Mesenteric fat pad (tissue), 1 donor: ENCODE data around the gene NRXN3. TPM values are rescaled to one million over a fixed set of nuclear protein-coding genes. Genes with fewer than 3 reads are reported as not detected.

Source experiments
- DNase-seq: peaks from one replicate; pipeline ENCODE4 v3.0.0-alpha.2; 2020; ENCODE audit warnings: low spot score
- total RNA-seq: library from RNA; stranded (reverse); fragmentation: NEBNext Ultra II Directional; extraction: Animal tissue kit (Norgen Biotek cat#: 25700); gene quantifications from one replicate; pipeline ENCODE4 v1.2.1, GENCODE V29; 2021
- donor health status: DM: yes; HTN: yes; CAD: no.

NRXN3 gene
- total RNA-seq, 1 donor from 2014 or later = 0.84 TPM

DNA sequence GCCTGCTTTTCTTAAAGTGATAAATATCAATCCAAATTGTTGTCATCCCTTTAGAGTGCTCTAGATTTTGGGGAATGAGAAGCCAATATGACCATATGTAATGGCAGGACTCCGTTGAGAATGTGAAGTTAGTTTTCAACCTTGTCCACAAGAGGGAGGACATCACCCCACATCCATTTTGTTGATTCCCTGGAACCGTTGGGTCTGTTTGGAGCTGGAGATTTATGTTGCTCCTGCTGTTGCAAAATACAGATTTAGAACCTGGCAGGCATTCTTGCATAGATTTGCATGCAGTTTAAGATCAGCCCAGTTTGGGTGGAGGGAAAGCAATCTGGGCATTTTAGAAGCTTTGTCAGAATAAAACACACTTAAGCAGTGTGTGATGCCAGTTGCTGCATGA, 620.1 kb downstream of the NRXN3 start:
- DNase-seq = no peak

GRCh38 chr14:78798757-78799156, 628.6 kb downstream of the NRXN3 start:
- DNase-seq = no peak

DNA sequence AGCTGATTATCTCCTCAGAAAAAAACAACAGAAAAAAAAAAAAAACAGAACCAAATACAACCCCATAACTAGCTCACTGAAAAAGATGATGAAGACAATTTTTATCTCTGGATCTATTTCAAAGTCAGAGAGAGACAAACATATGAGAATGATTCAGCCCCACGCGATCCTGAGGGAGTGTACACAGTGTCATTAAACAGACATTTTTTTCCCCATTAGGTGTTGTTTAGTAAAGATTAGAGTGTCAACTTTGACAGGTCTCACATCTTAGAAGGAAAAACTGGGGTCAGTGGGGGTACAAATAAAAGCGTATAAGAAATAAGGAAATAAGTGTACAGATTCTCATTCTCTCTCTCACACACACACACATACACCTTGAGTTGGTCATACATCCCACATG, 635.4 kb downstream of the NRXN3 start:
- no peak for DNase-seq

DNA sequence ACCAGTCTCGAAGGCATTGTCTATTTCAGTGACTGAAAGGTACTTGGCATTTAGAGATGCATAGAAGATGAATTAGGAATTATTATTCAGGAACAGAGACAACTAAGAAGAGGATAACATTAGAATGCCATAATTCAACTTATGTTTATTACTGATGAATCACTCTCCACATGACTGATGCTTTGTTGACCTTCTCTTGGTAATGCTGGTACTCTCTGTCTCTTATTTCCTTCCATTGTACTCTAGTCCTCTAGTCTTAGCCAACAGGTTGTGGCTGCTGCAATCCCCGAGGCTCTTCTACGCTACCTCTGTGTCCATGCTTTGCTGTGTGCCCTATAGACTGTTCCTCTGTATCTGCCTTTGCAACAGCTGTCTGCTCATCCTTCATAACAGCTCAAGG, 652.9 kb downstream of the NRXN3 start:
- DNase-seq = no peak

- DNase-seq = no peak
These were observed 653.3 kb downstream of the NRXN3 start for GRCh38 chr14:78823516-78823915.

- DNase-seq = no peak
These were observed 659.1 kb downstream of the NRXN3 start for GRCh38 chr14:78829274-78829673.

DNA sequence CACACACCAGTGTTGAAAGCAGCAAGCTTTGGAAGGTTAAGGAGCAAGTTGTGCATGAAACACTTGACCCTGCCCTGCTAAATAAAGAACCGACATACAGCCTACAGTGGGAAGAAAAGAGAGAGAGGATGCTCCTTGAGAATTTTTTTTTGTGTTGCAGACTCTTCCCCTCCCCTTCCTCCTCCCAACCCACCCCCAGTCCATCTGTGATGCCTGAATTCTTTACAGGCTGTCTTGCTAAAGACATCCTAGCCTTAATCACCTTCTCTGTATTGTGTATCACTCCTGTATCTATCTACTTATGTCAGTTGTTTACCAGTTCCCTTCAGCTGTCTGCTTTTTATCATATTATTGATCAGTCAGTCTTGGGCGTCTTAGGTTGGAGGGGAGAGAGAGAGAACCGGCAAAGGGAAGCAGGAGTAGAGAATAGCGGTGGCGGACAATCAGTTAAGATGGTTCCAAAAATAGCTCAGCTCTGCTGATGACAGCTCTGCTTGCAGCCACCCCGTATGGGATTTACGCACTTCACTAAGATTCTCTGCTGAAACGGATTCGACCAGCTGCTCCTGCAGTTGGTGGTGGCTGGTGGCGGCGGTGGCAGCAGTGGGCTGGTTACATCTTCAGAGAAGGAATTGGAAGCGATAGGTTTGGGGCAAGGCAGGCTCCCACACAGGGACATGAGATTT, 664.7 kb downstream of the NRXN3 start:
- no peak for DNase-seq

- DNase-seq = no peak
These were observed 665.7 kb downstream of the NRXN3 start for GRCh38 chr14:78835909-78836308.

DNA sequence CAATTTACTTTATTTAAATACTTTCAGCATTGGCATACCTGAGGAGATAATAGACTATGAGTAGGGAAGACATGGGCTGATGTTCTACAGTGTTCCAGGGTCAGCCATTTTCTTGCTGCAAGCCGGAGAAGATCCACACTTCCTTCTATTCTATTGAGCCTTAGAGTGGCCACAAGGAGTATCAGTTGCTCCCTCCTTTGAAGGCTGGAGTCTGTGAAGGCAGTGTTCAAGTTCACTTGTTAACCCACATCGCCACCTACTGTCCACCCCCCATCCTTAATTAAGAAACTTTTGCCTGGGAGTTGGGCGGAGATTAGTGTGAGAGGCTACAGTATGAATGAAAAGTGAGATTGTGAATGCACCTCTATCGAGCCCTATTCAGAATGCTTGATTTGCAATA, 666.6 kb downstream of the NRXN3 start:
- DNase-seq = no peak

GRCh38 chr14:78838959-78839358, 668.8 kb downstream of the NRXN3 start:
- DNase-seq = no peak

DNA sequence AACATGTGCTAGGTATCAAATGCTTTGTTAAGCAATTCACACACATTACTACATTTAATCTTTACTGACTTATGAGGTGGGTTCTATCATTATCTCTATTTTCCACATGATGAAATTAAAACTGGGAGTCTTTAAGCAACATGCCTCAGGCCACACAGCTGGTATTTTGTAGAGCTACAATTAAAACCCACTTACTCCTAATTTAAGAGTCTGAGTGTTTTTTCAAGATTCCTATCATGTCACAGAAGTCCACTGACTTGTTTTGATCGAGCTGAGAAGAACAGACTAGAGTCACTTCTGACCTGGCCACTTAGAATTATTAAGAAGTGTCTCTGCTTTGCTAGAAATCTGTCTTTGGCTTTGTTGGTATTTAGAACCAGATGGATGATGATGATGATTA, 670.7 kb downstream of the NRXN3 start:
- DNase-seq = no peak

GRCh38 chr14:78847801-78848200, 677.6 kb downstream of the NRXN3 start:
- DNase-seq = no peak

- DNase-seq = no peak
These were observed 678.2 kb downstream of the NRXN3 start for GRCh38 chr14:78848234-78848820.

DNA sequence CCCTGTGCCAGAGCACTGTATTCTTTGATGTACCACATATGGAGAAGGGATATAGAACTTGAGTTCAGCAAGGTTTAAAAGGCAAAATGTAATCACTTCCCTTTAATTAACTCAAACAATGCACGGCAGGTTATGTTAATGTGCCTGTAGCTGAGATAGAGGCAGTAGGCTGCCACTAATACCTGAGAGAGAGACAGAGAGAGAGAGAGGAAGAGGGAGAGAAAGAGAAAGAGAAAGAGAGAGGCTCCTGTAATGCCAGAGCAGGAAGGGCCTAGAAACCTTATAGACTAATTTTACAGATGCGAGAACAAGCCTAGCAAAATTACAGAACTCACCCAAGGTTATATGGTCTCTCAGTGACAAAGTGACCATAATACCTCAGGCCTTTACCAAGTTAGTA, 679.8 kb downstream of the NRXN3 start:
- no peak for DNase-seq

DNA sequence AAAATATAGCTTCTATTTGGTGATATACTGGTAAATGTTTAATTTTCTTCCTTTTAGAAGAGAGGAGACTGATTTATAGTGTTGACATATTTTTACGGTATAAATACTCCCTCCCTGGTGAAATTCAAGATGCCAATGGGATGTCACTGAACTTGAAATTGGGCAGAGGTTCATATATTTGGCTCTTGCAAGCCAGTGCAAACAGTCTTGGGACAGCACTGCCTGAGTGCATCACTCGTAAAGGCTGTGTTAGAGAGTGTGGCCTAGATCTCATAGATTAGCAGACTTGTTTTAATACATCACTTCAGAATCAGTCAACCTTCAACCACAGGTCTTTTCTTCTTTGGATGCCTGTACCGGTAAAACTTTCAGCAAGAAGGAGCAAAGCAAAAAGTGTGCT, 681.0 kb downstream of the NRXN3 start:
- DNase-seq = no peak

DNA sequence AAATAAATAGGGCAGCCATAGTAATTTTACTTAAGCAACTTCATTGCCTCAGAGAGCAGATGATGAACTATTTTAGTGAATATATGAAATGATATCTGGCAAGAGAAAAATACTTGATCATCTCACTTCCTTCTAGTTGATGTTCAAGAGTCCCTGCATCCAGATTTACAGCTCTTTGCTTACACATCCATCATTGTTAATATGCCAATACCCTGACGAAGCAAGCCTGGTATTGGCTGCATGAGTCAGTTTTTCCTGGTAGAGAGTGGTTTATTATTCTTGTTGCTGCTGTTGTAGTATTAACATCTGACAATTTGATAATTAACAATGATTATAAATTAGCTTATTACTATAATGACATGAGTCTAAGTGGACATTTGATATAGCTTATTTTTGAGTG, 681.9 kb downstream of the NRXN3 start:
- no peak for DNase-seq

DNA sequence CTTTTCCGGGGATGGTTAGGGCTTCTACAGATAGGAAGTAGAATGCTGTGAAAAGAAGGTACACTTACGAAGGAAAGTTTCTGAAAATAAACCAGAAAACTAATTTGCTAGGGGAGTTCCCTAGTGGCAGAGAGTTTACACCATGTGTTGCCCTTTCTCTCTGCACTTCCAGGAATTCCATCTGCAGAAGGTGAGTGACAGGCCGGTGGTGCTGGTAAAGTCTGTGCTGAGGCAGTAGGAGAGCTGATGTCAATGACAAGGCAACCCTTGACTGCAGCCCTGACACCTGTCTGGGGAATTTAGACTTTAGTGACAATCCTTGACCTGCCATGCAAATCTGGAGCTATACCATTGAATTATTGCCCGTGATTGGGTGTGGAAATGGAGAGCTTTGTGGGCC, 687.8 kb downstream of the NRXN3 start:
- no peak for DNase-seq

GRCh38 chr14:78863143-78863542, 693.0 kb downstream of the NRXN3 start:
- DNase-seq = no peak

DNA sequence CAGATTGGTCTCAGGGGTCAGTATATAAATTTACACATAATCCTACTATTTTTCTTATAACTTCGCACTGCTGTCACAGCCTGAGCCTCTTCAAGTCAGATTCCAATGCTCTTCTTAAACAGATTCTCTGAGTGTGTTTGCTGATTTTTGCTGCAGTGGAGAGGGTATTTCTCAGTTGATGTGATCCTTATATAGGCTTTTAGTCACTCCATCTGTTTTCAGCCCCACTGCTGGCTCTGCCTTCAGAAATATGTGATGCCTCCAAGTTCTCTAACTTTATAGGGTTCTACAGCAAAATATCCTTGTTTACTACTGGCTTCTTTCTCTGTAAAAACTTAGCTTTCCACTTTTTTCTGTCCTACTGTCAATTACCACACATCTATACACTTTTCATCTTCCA, 702.7 kb downstream of the NRXN3 start:
- DNase-seq = no peak

DNA sequence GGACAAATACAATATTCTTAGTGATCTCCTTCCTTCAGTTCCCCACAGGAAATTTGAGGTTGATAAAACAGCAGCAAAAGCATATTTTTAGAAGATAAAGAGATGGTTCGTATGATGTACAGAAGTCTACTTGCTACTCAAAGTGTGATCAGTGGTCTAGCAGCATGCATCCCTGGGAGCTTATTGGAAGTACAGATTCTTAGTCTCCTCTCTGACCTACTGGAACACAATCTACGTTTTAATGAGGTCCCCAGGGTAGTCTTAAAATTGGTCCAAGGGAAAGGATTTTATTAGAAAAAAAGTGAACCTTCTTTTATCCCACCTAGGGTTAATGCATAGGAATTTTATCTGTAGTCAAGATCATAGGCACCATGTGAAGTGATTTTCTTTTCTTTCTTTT, 703.4 kb downstream of the NRXN3 start:
- no peak for DNase-seq

DNA sequence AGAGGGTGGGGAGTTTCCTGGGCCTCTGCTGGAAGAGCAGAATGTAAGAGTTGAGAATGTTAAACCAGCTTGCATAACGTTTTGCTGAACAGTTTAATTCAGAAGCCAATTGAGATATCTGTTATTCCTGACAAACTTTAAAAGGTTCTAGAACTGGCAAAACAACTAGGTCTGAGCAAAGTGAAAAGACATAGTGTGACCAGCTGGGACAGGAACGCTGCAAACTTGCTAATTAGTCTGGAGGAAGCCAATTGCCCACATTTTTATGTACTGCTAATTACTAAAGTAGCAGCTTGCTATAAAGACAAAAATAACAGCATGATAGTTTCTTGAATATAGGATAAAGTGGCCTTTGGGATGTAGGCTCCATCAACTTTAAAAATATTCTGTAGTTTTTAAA, 704.9 kb downstream of the NRXN3 start:
- DNase-seq = no peak

DNA sequence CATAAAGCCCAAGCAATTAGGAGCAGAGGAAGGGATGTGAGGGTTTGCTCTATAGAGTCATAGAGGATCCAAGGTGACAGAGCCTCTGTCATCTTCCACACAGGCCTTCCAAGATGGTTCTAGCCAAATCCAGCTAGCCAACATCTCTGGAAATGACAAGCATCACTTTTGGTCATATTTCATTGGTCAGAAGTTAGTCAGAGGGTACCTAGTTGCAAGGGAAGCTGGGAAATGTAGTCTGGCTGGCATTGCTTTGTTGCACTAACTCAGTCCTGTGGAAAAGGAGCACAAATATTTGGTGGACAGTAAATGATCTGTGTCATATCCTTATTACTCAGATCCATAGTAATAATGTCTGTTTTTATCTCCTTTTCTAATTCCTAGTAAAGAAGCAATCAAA, 715.7 kb downstream of the NRXN3 start:
- DNase-seq = no peak

- no peak for DNase-seq
These were observed 727.3 kb downstream of the NRXN3 start for GRCh38 chr14:78897443-78897842.
